C4-2B (cell line): ENCODE results near the gene TREM2.

Experiments used
- CTCF ChIP-seq: fragments of 450-650 bp; conservative IDR thresholded peaks from 2 replicates; pipeline ENCODE4 v1.5.1; 2017; ENCODE audit warnings: mild to moderate bottlenecking
- ZFX ChIP-seq: fragments of 450-650 bp; IDR thresholded peaks from 2 replicates; pipeline ENCODE4 v1.6.1; 2017

GRCh38 chr6:41155132-41155805 lies 7.6 kb downstream of the TREM2 start:
- no peak for TF ChIP-seq CTCF
- no peak for TF ChIP-seq ZFX
